ACC112 (cell line): Measurements from ENCODE around the gene CORIN.

ENCODE experiments used
- H2AFZ ChIP-seq: fragments of 200-600 bp; sonication (generic); one replicate; pipeline ENCODE4 v1.6.0; 2017; ENCODE audit warnings: antibody characterized with exemption, low read length; ENCODE audit not compliant: unreplicated experiment
- H3K27ac ChIP-seq: fragments of 200-600 bp; sonication (generic); 2 replicates; pipeline ENCODE4 v1.5.1; 2014; ENCODE audit warnings: low read depth, mild to moderate bottlenecking, antibody characterized with exemption, low read length, moderate library complexity
- H3K27me3 ChIP-seq: fragments of 200-600 bp; sonication (generic); 2 replicates; pipeline ENCODE4 v1.6.1; 2014; ENCODE audit warnings: mild to moderate bottlenecking, antibody characterized with exemption, low read length, moderate library complexity, mixed read lengths; ENCODE audit not compliant: insufficient read depth
- H3K36me3 ChIP-seq: fragments of 200-600 bp; sonication (generic); 2 replicates; pipeline ENCODE4 v1.6.1; 2016; ENCODE audit warnings: mild to moderate bottlenecking, antibody characterized with exemption, low read length, moderate library complexity, mixed read lengths; ENCODE audit not compliant: insufficient read depth
- H3K4me1 ChIP-seq: fragments of 200-600 bp; sonication (generic); one replicate; pipeline ENCODE4 v1.6.1; 2016; ENCODE audit warnings: low read length, mixed read lengths; ENCODE audit not compliant: insufficient read depth, unreplicated experiment, control insufficient read depth
- H3K4me3 ChIP-seq: fragments of 200-600 bp; sonication (generic); 2 replicates; pipeline ENCODE4 v1.5.1; 2014; ENCODE audit warnings: mild to moderate bottlenecking, low read depth, low read length
- H3K79me2 ChIP-seq: fragments of 200-600 bp; sonication (generic); one replicate; pipeline ENCODE4 v1.6.0; 2016; ENCODE audit warnings: low read length; ENCODE audit not compliant: control insufficient read depth, unreplicated experiment, insufficient read depth

Gene CORIN

DNA sequence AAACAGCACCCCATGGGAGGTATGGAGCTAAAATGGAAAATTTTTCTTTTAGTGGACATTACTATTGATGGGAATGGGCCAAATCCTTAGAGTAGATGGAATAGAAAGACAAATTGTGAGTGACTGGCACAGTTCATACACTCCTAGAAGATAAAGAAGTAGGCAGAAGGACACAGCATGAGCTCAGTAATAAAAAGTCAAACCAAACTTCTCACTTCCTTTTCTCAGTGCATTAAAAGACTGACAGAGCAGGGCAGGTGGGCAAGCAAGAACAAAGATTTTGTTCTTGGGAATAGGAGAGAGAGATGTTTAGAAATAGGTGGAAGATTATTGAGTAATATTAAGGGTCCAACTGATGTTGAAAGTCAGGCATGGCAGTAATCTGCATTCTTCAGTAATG is 220.3 kb downstream of the CORIN start:
- H3K79me2 ChIP-seq = no peaks in the 10 kb centered on the region
- H3K27ac ChIP-seq = no peak overlapping the region
- H3K27me3 ChIP-seq = no peaks in the 10 kb centered on the region
- no peak overlapping the region for H2AFZ ChIP-seq
- no peak overlapping the region for H3K4me3 ChIP-seq
- no peaks in the 10 kb centered on the region for H3K36me3 ChIP-seq
- peaks cover 6% of the 10 kb centered on the region for H3K4me1 ChIP-seq

DNA sequence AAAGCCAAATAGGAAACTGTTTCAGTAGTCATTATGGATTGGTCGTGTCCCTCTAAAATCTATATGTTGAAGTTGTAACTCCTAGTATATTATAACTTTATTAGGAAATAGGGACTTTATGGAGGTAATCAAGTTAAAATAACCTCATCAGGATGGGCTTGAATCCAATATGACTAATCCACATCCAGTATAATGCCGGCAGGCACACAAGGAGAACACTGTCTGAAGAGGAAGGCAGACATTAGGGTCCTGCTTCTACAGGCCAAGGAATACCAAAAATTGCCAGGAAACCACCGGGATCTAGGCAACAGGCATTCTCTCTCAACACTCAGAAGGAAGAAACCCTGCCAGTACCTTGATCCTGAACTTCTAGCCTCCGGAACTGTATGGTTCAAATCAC is 222.5 kb downstream of the CORIN start:
- Histone ChIP-seq H3K36me3 (no peaks in the 10 kb centered on the region), H3K79me2 (no peaks in the 10 kb centered on the region), H3K27me3 (no peaks in the 10 kb centered on the region), H3K27ac (no peak overlapping the region), H3K4me1 (peaks cover 12% of the 10 kb centered on the region), H3K4me3 (no peak overlapping the region), H2AFZ (no peak overlapping the region)

DNA sequence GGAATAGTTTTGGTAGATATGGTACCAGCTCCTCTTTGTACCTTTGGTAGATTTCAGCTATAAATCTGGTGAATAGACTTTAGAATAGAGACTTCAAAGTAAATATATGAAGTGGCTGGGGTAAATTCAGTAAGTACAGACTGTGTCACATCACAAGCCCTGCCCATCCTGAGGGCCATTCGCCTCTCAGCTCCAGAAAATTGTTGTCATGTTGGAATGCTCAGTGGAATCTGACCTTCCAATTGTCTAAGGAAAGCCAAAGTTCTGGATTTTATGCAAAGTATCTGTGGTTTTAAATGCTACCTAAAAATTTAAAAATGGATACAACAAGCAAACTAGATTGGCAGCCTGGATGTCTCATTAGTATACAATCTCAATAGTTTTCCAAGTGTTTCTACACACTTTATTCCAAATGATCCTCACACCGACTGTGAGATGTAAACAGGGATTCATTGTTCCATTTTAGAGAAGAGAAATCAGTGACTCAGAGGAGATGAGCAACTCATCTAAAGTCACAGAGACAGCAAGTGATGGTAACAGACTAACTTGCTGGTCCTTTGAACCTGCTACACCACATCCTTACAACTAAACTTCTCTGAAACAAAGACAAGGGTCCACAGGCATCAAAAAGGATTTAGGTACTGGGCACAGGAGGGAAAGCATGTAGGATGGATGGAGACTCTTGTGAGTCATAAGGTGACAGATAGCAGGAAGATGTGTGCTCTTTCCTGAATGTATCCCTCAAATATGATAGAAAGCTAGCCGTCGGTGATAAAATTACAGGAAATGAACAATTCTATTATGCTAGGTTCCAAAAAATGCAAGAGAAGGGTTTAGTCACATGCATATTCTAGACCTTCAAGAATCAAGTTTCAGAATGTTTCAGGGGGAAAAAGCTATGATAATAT is 225.5 kb downstream of the CORIN start:
- Histone ChIP-seq H3K4me1 (peaks cover 12% of the 10 kb centered on the region), H2AFZ (no peak overlapping the region), H3K4me3 (no peak overlapping the region), H3K36me3 (no peaks in the 10 kb centered on the region), H3K27ac (no peak overlapping the region), H3K27me3 (no peaks in the 10 kb centered on the region), H3K79me2 (no peaks in the 10 kb centered on the region)

- no peaks in the 10 kb centered on the region for H3K27me3 ChIP-seq
- H3K4me1 ChIP-seq = no peaks in the 10 kb centered on the region
- no peak overlapping the region for H3K4me3 ChIP-seq
- no peak overlapping the region for H3K27ac ChIP-seq
- no peak overlapping the region for H2AFZ ChIP-seq
- no peaks in the 10 kb centered on the region for H3K36me3 ChIP-seq
- no peaks in the 10 kb centered on the region for H3K79me2 ChIP-seq
These were observed 231.4 kb downstream of the CORIN start for GRCh38 chr4:47606482-47606881.

DNA sequence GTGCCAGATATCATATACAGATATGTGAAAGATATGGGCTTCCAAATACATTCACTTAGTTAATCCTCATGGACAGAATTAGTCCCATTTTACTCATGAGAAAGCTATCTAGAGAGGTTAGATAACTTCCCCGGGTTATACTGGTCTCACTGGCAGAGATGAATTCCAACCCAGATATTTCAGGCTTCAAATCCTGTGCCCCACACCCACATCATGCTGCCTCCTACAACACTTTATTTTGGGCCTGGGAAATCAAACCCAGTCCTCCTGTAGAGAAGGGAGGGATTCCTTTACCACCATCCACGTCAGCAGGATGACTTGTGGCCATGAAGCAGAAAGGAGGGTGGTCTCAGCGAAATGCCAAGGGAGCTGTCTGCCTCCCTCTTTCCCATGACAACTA is 239.0 kb downstream of the CORIN start:
- no peaks in the 10 kb centered on the region for H3K27me3 ChIP-seq
- no peak overlapping the region for H3K4me3 ChIP-seq
- peaks cover 8% of the 10 kb centered on the region for H3K4me1 ChIP-seq
- H3K27ac ChIP-seq = no peak overlapping the region
- H3K79me2 ChIP-seq = no peaks in the 10 kb centered on the region
- no peak overlapping the region for H2AFZ ChIP-seq
- no peaks in the 10 kb centered on the region for H3K36me3 ChIP-seq

GRCh38 chr4:47598320-47598719 is 239.5 kb downstream of the CORIN start:
- Histone ChIP-seq H3K4me3 (no peak overlapping the region), H3K27ac (no peak overlapping the region), H3K79me2 (no peaks in the 10 kb centered on the region), H3K27me3 (no peaks in the 10 kb centered on the region), H2AFZ (no peak overlapping the region), H3K36me3 (no peaks in the 10 kb centered on the region), H3K4me1 (peaks cover 8% of the 10 kb centered on the region)

DNA sequence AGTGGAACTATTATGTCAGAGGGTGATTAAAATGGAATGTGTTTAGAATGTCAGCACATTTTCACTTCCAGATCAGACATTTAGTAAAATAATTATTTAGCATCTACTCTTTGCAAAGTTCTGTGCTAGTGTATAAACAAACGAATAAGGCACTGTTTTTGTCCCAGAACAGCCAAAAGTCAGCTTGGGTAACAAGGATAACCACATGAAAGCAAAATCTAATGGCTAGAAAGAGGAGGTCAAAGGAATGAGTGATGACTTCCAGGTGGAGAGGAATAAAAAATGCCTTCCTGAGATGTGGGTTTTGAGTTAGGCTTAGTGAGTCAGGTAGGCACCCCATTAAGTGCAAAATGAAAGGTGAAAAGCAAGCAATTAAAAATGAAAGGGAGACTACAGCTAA is 240.2 kb downstream of the CORIN start:
- H3K27ac ChIP-seq = no peak overlapping the region
- no peaks in the 10 kb centered on the region for H3K27me3 ChIP-seq
- no peaks in the 10 kb centered on the region for H3K36me3 ChIP-seq
- H2AFZ ChIP-seq = no peak overlapping the region
- peaks cover 8% of the 10 kb centered on the region for H3K4me1 ChIP-seq
- no peak overlapping the region for H3K4me3 ChIP-seq
- H3K79me2 ChIP-seq = no peaks in the 10 kb centered on the region

- Histone ChIP-seq H2AFZ (no peak overlapping the region), H3K36me3 (peaks cover 57% of the 10 kb centered on the region), H3K79me2 (no peaks in the 10 kb centered on the region), H3K4me3 (no peak overlapping the region), H3K27me3 (no peaks in the 10 kb centered on the region), H3K4me1 (no peaks in the 10 kb centered on the region), H3K27ac (no peak overlapping the region)
These were observed 247.5 kb downstream of the CORIN start for GRCh38 chr4:47590325-47590724.

- H3K27me3 ChIP-seq = no peaks in the 10 kb centered on the region
- no peak overlapping the region for H2AFZ ChIP-seq
- H3K36me3 ChIP-seq = peaks cover 16% of the 10 kb centered on the region; the same call in 1 of the 2 replicates
- H3K4me1 ChIP-seq = no peaks in the 10 kb centered on the region
- H3K27ac ChIP-seq = no peak overlapping the region
- no peak overlapping the region for H3K4me3 ChIP-seq
- no peaks in the 10 kb centered on the region for H3K79me2 ChIP-seq
These were observed 258.6 kb downstream of the CORIN start for GRCh38 chr4:47579235-47579634.

DNA sequence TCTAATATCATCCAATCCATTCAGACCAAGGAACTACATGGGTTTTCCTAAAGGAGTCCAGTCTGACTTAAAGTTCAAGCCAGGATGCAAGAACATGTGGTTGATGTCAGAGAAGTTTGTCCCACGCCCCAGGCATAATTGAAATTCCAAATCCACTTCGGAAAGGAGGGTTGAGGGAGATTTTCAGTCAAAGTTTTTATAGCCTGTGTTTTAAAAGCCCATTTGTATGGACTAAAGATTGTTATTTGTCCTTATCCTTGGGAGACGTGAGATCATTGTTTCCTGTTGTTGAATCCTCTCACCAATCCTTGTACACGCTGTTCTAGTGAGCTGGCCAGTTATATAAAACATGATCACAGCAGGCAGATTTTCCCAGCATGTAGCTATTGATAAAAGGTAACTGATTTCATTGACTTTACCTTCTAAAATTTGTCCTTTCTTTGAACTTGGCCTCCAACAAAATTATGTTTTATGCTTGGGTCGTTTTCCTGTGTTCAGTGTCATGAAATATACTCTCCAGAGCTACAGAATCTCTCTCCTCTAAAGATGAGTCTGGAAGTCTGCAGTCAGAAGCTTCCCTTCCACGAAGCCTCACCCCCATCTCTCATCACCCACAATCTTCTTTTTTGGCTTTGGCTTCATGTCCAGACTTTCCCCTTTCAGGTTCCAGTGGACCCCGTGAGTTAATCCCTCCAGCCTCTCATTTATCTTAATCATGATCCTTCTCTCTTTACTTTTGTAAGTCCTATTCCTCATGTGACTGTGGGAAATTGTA is 259.9 kb downstream of the CORIN start:
- H3K27me3 ChIP-seq = no peaks in the 10 kb centered on the region
- no peaks in the 10 kb centered on the region for H3K4me1 ChIP-seq
- H2AFZ ChIP-seq = no peak overlapping the region
- H3K79me2 ChIP-seq = no peaks in the 10 kb centered on the region
- H3K4me3 ChIP-seq = no peak overlapping the region
- peak overlapping the region; percentile 36 for H3K27ac ChIP-seq
- H3K36me3 ChIP-seq = peaks cover 21% of the 10 kb centered on the region; the same call in 1 of the 2 replicates
